Stimulated activated CD4-positive, alpha-beta T cell treated with anti-CD3 and anti-CD28 coated beads, Interleukin-1b, Interleukin-23, amount 100 ng/mL, for 24 hours (primary cell): ENCODE measurements around the gene MEIOSIN.
A peak's percentile ranks its signal among the peaks of the same experiment; 100 is the strongest.
"Not testable (repeated sequence)": the region's sequence is repeated elsewhere in the genome, so short reads cannot be mapped to it uniquely, and the experiment has no call there.

Experiments used
- DNase-seq, 4 experiments: peaks; one replicate each; pipeline ENCODE4 v3.0.0-alpha.2; 2020; ENCODE audit warnings: low read depth in 4 of 4, low spot score in 1 of 4

MEIOSIN gene, protein sequence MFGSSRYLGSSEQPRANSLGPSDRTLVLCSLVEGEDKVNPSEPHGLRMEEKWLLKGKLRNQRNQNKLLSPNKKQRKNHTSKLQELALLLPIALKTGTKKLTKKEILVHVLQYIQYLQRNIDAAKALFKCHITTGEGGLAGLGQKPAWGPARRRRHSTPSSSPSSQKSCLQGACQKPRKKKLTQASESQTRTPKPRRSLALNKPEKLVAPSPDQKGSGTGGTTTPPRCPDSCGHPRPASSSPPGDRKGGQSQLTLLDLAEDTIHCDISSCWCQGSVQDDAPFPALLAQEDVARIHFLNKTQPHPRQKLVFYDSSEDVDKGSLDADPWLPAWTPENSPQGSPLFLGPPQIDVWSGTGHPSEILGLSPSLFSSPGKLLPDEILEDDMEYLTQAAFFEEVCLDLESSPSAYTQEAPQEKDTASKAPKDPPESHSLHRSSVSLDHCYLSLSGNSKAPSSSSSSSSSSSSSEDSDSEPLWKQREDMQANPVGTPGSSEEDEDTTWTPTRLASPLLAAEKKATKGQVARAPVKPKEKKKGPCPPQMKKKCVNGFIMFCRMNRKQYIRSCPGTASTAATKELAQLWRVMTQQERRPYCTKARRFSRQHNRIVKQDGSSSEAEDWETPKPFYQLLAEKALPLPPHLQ

GRCh38 chr19:45733160-45733810 lies at the start of gene MEIOSIN:
TSS of gene MEIOSIN (plus strand) at chr19:45733439. CDS start at chr19:45735377, 1,938 bp downstream.
- no peak for DNase-seq

DNA sequence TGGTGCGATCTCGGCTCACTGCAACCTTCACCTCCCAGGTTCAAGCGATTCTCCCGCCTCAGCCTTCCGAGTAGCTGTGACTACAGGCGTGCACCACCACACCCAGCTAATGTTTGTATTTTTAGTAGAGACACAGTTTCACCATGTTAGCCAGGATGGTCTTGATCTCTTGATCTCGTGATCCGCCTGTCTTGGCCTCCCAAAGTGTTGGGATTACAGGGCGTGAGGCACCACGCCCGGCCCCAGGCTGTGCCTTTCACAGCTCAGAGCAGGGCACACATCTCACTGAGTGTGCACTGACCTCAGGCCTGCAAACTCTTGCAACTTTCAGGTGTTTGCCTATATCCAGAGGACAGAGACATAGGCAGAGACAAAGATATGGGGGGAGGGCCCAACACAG lies 48.2 kb upstream of the MEIOSIN start:
- not testable (repeated sequence) for DNase-seq

DNA sequence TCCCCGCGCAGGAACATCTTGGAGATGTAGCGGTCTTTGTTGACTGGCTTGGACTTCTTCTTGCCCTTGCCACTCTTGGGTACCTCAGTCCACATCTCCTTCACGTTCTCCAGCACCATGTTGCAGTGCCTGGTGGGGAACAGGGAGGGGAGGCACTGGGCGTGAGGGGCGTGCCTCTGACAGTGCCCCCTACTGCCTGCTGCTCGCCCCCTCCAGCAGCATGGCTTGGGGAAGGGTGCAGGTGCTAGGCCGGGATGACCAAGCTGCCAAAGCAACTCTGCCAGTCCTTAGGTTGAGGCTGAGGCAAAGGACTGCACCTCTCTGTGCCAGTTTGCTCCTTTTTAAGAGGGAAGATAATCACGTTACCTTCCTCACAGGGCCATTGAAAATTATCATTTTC lies 45.6 kb upstream of the MEIOSIN start:
- DNase-seq, result no peak

GRCh38 chr19:45691516-45692186 lies 41.6 kb upstream of the MEIOSIN start, which contains the start of gene SNRPD2:
TSS of gene SNRPD2 (minus strand) at chr19:45691953. CDS start at chr19:45691888, 65 bp downstream.
- peak; percentile 81 to 91 (median 87) for DNase-seq

- DNase-seq, result peak; percentile 85 to 97 (median 92)
Observed at GRCh38 chr19:45692187-45693105, 40.8 kb upstream of the MEIOSIN start, which contains the start of gene QPCTL. TSS of gene QPCTL (plus strand) at chr19:45692666. CDS start at chr19:45692704, 38 bp downstream.

GRCh38 chr19:45693106-45693788 lies 40.0 kb upstream of the MEIOSIN start:
- DNase-seq, result peak; percentile 72 to 77 (median 74)

- DNase-seq, result no peak
Observed at GRCh38 chr19:45701676-45702075, 31.6 kb upstream of the MEIOSIN start.

GRCh38 chr19:45705115-45705514 lies 28.1 kb upstream of the MEIOSIN start:
- no peak for DNase-seq

DNA sequence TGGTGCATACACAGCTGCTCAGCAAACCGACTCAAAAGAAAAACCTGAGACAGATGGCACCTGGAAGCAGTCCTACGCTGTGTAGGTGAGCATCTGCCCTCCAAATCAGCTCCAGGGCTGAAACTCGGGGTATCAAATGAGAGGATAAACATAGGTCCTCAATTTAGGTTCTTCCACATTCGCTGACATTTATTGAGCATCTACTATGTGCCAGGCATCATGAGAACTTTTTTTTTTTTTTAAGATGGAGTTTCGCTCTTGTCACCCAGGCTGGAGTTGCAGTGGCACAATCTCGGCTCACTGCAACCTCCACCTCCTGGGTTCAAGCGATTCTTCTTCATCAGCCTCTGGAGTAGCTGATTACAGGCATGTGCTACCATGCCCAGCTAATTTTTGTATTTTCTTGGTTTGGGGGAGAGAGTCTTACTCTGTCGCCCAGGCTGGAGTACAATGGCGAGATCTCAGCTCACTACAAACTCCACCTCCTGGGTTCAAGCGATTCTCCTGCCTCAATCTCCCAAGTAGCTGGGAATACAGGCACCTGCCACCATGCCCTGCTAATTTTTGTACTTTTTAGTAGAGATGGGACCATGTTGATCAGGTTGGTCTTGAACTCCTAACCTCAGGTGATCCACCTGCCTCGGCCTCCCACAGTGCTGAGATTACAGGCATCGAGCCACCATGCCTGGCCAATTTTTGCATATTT lies 27.4 kb upstream of the MEIOSIN start:
- no peak for DNase-seq

- DNase-seq, result no peak
Observed at GRCh38 chr19:45710356-45711130, 22.7 kb upstream of the MEIOSIN start.

GRCh38 chr19:45711851-45712698 lies 21.2 kb upstream of the MEIOSIN start:
- DNase-seq, result no peak

- no peak for DNase-seq
Observed at GRCh38 chr19:45712699-45713067, 20.6 kb upstream of the MEIOSIN start.

DNA sequence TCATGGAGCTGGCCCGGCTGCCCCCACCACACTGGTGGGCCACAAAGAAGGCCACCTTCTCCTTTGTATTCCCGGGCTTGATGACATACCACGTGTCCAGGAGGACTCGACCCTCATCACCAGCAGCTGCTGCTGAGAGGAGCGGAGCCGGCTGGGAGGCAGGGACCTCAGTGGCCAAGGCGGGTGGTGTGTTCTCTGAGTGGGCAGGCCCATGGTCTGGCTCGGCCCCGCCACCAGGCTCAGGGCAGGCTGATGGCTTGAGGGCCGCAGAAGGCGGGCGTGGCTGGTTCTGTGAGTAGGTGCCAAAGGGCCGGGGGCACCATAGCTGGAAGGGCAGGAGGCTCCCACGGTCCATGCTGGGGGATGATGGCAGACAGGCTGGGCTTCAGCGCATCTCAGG lies 20.1 kb upstream of the MEIOSIN start:
- DNase-seq, result no peak

DNA sequence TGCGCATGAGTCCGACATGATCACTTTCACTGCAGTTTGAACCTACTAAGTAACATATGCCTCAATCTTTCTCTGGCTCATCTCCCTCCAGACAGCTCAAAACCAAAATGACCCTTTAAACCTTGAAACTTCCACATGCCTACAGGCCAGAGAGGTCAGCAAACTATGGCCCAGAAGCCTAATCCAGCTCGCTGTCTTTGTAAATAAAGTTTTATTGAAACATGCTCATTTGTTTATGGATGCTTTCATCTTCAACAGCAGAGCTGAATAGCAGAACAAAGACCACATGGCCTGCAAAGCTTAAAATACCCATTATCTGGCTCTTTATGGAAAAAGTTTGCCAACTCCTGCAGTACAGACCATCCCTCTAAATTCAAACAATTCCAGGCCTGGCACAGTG lies 18.1 kb upstream of the MEIOSIN start:
- no peak for DNase-seq

DNA sequence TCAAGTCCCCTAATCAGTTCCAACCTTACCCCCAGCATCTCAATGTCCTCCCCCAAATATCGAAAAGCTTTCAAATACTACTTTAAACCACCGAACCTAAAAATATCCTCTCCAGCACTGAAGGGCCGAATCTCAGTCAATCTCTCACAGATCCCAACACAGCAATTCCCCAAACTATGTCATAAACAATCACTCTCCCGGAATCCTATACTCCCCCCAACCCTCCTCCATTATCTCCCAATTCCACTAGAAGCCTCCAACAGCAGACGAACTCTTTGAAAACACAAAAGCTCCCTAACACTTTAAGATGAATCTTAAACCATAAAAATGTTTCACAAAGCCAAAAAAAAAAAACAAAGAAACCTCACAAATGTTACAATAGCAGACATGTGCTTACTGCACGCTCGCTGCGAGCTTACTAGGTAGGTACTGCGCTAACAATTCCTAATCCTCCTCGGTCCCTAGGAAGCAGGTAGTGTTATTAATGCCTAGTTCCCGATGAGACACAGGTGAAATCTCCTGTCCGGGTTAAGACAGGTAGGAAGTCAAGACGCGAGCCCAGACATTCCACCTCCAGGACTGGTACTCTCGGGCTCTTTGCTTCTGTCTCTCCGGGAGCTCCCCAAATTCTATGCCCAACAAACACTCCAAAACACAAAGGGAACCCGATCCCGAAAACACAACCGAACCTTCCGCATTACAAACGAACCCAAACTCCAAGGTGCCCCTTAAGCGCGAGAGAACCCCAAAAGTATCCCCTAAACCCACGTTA lies 16.7 kb upstream of the MEIOSIN start:
- peak in 1 of 4 experiments; percentile 7 for DNase-seq

DNA sequence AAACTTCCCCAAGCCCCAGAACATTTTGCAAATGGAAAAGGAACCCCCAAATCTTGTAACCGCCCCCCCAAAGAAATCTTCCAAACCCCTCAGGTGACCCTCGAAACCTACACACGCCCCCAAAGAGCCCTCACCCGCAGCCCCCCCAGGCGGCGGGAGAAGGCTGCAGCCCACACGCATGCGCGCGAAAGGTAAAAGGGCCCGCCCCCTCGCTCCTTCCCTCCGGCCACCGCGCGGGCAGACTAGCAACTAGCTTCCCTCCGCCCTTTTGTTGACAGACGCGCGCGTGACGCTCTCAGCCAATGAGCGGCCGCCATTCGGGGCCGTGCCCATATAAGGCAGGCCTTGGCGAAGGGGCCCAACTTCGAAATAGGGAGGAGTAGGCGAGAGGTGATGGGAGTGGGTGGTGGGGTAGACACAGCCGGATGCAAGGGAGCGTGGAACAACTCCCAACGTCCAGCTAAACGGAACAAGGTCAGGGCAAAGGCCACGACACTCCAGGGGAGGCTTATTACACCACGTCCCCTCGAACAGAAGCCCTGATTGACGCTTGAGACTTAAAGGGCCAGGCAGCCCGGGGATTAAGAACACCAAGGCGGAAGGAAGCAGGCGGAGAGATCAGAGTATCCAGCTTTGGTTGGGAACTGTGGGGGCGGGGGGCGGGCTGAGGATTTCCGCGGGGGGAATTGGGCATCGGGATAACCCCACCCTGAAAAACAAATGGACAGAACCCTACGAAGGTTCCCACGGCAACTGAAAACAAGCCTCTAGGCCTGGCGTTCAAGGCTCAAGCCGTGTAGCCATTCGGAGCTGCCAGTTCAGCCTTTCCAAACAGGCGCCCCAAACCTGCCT lies 15.9 kb upstream of the MEIOSIN start:
- DNase-seq, result peak; percentile 81 to 94 (median 90)
